Lower lobe of right lung (tissue), 2 donors: ENCODE results near the gene NUDT12. TPM values are rescaled to one million over a fixed set of nuclear protein-coding genes. Genes with fewer than 3 reads are reported as not detected.
A peak's percentile ranks its signal among the peaks of the same experiment; 100 is the strongest.

Experiments used
- ATAC-seq, 2 donors: fragments of 200-7000 bp; cut with Tn5 transposase; one replicate each; pipeline ENCODE4 v1.9.1; 2020 to 2022; ENCODE audit warnings: mild to moderate bottlenecking in 2 of 2, moderate library complexity in 2 of 2
- DNase-seq: peaks from one replicate; pipeline ENCODE4 v3.0.0-alpha.2; 2020
- H3K27ac ChIP-seq: fragments of 200-600 bp; one replicate; pipeline ENCODE4 v1.8.0; 2022
- H3K27me3 ChIP-seq: fragments of 200-600 bp; one replicate; pipeline ENCODE4 v1.8.0; 2022; ENCODE audit warnings: low read depth
- H3K36me3 ChIP-seq: fragments of 200-600 bp; one replicate; pipeline ENCODE4 v1.8.0; 2022; ENCODE audit warnings: mild to moderate bottlenecking
- H3K4me1 ChIP-seq: fragments of 200-600 bp; one replicate; pipeline ENCODE4 v1.8.0; 2022
- H3K4me3 ChIP-seq: fragments of 200-600 bp; one replicate; pipeline ENCODE4 v1.8.0; 2022; ENCODE audit warnings: mild to moderate bottlenecking
- H3K9me3 ChIP-seq: fragments of 200-600 bp; one replicate; pipeline ENCODE4 v1.8.0; 2022
- CTCF ChIP-seq: fragments of 200-600 bp; IDR thresholded peaks from one replicate; pipeline ENCODE4 v1.8.0; 2022; ENCODE audit warnings: antibody characterized with exemption, mild to moderate bottlenecking
- intact Hi-C: fragments of 100-400 bp; cut with DNase I; formaldehyde crosslinking; loops from one replicate; pipeline ENCODE4 v1.11.0; 2022
- total RNA-seq: library from RNA; stranded (reverse); fragmentation: NEBNext Ultra II Directional; extraction: Animal tissue kit (Norgen Biotek cat#: 25700); gene quantifications from one replicate; pipeline ENCODE4 v1.2.1, GENCODE V29; 2021
- donor health status: DM: no; HTN: yes; CAD: no; lungs with severe emphysema.

Gene NUDT12
- total RNA-seq, 1 donor from 2014 or later: 11.8 TPM

- DNase-seq (no peak), ATAC-seq (no peak)
- no peaks in the 10 kb centered on the region for H3K4me1 ChIP-seq
- no peaks in the 10 kb centered on the region for H3K36me3 ChIP-seq
- H3K4me3 ChIP-seq: no peak overlapping the region
- TF ChIP-seq CTCF: no peak
- H3K27ac ChIP-seq: no peak overlapping the region
- no peaks in the 10 kb centered on the region for H3K27me3 ChIP-seq
- no peaks in the 10 kb centered on the region for H3K9me3 ChIP-seq
- intact Hi-C loops: no loop called here
These were observed 6.9 kb upstream of the NUDT12 start for GRCh38 chr5:103569313-103570060.

GRCh38 chr5:103565719-103566118, 3.1 kb upstream of the NUDT12 start:
- H3K4me1 ChIP-seq: peaks cover 17% of the 10 kb centered on the region
- no peaks in the 10 kb centered on the region for H3K27me3 ChIP-seq
- intact Hi-C loops: no loop called here
- H3K4me3 ChIP-seq: no peak overlapping the region
- TF ChIP-seq CTCF: no peak
- H3K27ac ChIP-seq: no peak overlapping the region
- no peaks in the 10 kb centered on the region for H3K9me3 ChIP-seq
- ATAC-seq (no peak), DNase-seq (no peak)
- H3K36me3 ChIP-seq: no peaks in the 10 kb centered on the region

GRCh38 chr5:103561685-103562452, 720 bp downstream of the NUDT12 start:
- no peak for TF ChIP-seq CTCF
- peak overlapping the region; percentile 77 for H3K27ac ChIP-seq
- peak; percentile 52 to 65 for ATAC-seq
- no peaks in the 10 kb centered on the region for H3K36me3 ChIP-seq
- peaks cover 17% of the 10 kb centered on the region for H3K4me1 ChIP-seq
- H3K9me3 ChIP-seq: no peaks in the 10 kb centered on the region
- peak overlapping the region; percentile 69 for H3K4me3 ChIP-seq
- H3K27me3 ChIP-seq: no peaks in the 10 kb centered on the region
- intact Hi-C loops: no loop called here
- DNase-seq: peak; percentile 32

DNA sequence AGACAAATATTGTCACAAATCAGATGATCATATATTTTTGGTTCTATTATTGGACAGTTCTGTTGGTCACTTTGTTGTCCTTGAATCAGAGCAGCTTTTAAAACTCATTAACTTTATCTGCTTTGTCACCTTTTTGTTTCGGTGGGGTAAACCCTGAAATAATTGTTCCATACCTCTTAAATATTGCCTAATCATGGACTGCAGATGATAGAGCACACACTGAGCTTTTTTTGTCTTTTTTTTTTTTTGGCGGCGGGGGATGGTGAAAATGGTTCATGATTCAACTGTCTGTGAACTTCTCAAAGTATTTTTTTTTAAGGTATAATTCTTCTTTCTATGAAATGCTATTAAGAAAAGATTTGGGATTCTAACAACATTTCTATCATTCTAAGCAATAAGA, 1.8 kb downstream of the NUDT12 start:
- no peaks in the 10 kb centered on the region for H3K27me3 ChIP-seq
- H3K36me3 ChIP-seq: peaks cover under 1% of the 10 kb centered on the region
- no peak for TF ChIP-seq CTCF
- no peak for ATAC-seq
- H3K9me3 ChIP-seq: no peaks in the 10 kb centered on the region
- DNase-seq: no peak
- H3K4me3 ChIP-seq: no peak overlapping the region
- H3K27ac ChIP-seq: no peak overlapping the region
- intact Hi-C loops: no loop called here
- H3K4me1 ChIP-seq: peaks cover 17% of the 10 kb centered on the region

DNA sequence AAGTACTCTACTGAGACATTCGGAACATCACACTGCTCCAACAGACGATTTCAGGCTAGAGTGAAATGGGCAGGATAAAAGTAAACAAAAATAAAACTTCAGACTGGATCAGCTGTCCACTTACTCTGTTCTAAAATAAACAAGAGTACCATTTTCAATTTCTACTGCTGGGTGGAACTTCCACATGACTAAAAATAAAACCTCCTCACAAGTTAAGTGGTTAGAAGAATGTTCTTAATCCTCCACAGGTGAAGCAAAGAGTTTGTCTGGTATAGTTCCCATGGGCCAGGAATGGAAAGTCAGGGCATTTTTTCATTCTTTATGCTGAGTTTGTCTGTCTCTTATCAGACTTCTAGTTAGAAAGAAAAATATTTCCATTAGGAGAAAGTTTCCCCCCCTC, 15.7 kb downstream of the NUDT12 start:
- Histone ChIP-seq H3K9me3 (no peaks in the 10 kb centered on the region), H3K4me1 (no peaks in the 10 kb centered on the region), H3K36me3 (peaks cover 8% of the 10 kb centered on the region), H3K27me3 (no peaks in the 10 kb centered on the region), H3K4me3 (no peak overlapping the region), H3K27ac (no peak overlapping the region)
- no peak for TF ChIP-seq CTCF
- DNase-seq (no peak), ATAC-seq (peak; percentile 50 to 89)
- intact Hi-C loops: no loop called here
